GM10266 (cell line): ENCODE data around the gene RIMS4.

Experiments used
- DNase-seq: peaks from one replicate; pipeline ENCODE4 v3.0.0; 2012; ENCODE audit errors: extremely low spot score
- TF ChIP-seq, protein P1 (sequence below): IDR thresholded peaks from 2 replicates; pipeline ENCODE4 v1.5.1; 2012; ENCODE audit warnings: mild to moderate bottlenecking, low read depth; ENCODE audit not compliant: control insufficient read depth, insufficient read depth; ENCODE audit errors: missing control alignments

RIMS4 gene

DNA sequence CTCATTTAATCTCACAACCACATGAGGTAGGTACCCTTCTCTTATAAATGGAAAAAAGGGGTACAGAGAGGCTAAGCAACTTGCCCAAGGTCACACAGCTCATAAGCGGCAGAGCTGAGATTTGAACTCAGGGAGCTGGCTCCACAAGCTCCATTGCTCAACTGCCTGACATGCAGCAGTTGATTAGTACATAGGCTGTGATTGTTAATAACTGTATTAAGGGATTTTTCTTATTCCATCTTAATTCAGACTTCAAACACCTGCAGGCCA is 88.6 kb downstream of the RIMS4 start:
- TF ChIP-seq, protein P1, sequence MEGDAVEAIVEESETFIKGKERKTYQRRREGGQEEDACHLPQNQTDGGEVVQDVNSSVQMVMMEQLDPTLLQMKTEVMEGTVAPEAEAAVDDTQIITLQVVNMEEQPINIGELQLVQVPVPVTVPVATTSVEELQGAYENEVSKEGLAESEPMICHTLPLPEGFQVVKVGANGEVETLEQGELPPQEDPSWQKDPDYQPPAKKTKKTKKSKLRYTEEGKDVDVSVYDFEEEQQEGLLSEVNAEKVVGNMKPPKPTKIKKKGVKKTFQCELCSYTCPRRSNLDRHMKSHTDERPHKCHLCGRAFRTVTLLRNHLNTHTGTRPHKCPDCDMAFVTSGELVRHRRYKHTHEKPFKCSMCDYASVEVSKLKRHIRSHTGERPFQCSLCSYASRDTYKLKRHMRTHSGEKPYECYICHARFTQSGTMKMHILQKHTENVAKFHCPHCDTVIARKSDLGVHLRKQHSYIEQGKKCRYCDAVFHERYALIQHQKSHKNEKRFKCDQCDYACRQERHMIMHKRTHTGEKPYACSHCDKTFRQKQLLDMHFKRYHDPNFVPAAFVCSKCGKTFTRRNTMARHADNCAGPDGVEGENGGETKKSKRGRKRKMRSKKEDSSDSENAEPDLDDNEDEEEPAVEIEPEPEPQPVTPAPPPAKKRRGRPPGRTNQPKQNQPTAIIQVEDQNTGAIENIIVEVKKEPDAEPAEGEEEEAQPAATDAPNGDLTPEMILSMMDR, result no peak

DNA sequence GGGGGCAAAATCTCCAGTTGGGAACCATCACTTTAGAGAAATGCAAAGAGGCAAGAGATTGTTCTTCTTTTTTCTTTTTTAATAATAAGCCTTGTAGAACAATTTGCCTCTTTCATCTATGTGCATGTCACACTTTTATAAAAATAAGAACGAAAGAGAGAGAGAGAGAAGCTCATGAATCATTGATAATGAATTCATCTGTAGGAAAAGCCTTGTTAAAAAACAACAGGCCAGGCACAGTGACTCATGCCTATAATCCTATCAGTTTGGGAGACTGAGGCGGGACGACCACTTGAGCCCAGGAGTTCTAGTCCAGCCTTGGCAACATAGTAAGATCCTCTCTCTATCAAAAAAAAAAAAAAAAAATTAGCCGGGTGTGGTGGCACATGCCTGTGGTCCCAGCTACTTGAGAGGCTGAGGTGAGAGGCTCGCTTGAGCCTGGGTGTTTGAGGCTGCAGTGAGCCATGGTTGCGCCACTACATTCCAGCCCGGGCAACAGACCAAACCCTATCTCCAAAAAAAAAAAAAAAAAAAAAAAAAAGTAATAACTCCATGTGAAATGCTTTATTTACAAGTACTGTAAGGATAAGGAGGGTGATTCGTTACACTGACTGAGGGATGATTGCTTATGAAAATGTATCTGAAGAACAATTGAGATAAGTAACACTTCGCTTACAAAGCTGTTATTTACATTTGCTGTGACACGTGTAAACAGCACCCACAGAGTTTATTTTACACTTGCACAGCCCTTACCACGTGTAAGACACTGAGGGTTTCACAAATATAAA is 89.2 kb downstream of the RIMS4 start:
- TF ChIP-seq, protein P1, result no peak
- no peak for DNase-seq

More for the DNA sequence above, 88.6 kb downstream of the RIMS4 start:
- no peak for DNase-seq

DNA sequence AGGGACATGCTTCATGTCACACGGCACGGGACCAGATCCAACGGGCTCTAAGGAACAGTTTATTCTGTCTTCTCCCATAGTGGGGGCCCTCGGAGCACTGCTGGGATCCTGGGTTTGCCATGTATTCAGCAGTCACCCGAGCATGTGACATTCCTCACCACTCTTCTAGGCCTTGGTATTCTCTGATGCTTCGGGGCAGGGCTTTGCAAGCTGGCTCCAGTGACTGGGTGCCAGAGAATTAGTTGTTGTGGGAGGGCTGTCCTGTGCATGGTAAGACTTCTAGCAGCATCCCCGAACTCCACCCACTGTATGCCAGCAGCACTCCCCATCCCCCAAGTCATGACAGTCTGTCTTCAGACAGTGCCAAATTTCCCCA is 89.7 kb downstream of the RIMS4 start:
- TF ChIP-seq, protein P1, result no peak
- no peak for DNase-seq

DNA sequence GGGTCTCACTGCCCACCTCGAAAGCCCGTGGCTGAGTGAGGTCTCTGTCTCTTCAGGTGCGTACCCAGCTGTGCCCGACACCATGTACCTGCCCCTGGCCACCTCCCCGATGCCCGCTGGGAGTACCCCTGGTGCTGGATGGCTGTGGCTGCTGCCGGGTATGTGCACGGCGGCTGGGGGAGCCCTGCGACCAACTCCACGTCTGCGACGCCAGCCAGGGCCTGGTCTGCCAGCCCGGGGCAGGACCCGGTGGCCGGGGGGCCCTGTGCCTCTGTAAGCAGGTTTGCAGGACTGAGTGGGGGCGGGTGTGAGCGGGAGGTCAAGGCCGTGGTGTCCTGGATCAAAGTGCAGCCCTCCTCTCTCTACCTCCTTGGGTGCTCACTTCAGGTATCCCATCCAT is 90.5 kb downstream of the RIMS4 start:
- DNase-seq, result no peak
- TF ChIP-seq, protein P1, result no peak

DNA sequence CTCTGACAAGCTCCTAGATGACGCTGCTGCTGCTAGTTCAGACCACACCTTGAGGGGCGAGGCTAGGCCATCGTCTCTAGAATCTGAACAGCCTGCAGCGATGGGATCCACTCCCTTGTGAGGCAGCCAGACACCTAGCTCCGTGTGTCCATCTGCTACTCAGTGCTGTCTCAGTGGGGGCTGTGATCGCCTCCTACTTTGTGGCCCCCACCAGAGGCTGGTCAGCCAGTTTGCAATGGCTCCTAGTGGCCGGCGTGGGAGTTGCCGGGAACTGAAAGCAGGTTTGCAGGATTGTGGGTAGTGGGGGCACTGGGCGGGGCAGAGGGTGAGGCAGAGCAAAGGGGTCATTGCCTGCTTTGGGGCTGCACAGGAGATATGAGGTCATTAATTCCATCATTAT is 92.4 kb downstream of the RIMS4 start:
- DNase-seq, result no peak
- TF ChIP-seq, protein P1, result no peak

DNA sequence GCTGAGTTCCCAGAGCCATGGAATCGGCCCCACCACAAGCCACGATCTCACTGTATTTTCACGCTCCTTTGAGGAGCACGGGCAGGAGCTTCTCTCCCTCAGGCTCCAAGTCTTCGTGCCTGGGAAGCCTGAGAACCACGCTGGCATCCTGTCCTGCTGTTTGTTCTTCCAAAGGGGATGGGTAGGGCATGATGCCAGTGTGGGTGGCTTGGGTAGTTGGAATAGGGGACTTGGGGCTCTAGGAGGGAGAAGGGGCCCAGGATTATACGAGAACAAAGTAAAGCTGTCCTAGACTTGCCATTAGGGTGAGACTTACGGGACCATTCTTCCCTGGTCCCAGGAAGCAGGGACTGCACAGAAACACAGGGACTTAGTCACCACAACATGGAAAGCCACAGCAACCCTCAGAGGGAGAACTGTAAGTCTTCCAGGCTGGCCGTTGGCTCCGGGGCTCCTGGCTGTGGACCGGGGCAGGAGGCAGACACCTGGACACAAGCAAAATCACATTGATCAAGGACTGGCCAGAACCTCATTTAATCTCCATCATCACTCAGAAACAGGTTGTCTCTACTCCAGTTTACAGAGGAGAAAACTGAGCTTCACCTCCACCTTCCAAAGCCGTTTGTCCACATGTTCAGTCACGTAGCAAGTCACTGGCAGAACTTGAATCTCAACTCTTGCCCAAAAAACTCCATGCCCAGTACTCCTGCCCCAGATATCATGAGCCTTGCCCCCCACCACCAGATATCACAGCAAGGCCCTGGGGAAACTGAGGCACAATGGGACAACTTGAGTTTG is 93.8 kb downstream of the RIMS4 start:
- TF ChIP-seq, protein P1, result no peak
- no peak for DNase-seq
